GM19351 (cell line): ENCODE results near the gene PRND.
"Not testable (repeated sequence)": the region's sequence is repeated elsewhere in the genome, so short reads cannot be mapped to it uniquely, and the experiment has no call there.

ENCODE experiments used
- ATAC-seq: cut with Tn5 transposase; IDR thresholded peaks from one replicate; pipeline ENCODE4 v1.9.1; 2021; ENCODE audit warnings: mild to moderate bottlenecking, moderate library complexity; ENCODE audit not compliant: unreplicated experiment

The PRND gene

DNA sequence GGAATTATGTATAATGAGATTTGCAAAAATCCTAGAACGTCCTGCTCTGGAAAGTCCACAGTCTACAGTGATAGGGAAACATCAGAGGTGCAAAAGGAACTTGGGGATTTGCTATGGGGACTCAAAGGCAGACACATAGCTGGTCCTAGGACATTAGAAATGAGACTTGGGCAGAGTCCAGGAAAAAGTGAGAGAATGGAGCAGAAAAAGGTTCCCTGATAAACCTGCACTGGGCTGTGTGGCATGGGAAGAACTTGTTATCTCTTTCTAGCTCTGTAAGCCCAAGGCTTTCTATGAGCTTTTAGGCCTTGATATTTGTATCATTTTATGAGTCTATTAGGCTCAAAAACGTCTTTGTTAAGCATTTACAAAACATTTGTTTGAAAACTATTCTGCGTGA is 15.2 kb downstream of the PRND start:
- ATAC-seq, result no peak

GRCh38 chr20:4737857-4738627 is 16.3 kb downstream of the PRND start:
- no peak for ATAC-seq

- no peak for ATAC-seq
These were observed 19.2 kb downstream of the PRND start for GRCh38 chr20:4740774-4741431.

GRCh38 chr20:4748847-4749246 is 27.1 kb downstream of the PRND start:
- ATAC-seq, result no peak

DNA sequence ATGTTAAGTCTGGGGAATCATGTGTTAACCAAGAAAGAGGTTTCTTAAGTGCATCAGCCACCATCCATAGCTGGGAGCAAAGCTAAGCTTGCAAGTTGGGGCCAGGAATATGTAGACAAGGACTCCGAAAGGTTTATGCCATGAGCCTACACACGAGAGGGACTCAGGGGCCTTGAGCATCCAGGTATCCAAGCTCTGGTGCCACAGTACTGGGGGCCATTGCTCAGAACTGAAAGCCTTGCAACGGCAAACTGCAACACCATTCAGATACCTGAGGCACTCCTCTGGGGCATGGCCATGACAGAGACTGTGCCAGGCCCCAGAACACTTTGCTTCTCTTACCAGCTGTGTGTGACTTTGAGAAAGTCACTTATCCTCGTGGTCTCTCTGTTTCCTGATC is 27.6 kb downstream of the PRND start:
- ATAC-seq, result no peak

DNA sequence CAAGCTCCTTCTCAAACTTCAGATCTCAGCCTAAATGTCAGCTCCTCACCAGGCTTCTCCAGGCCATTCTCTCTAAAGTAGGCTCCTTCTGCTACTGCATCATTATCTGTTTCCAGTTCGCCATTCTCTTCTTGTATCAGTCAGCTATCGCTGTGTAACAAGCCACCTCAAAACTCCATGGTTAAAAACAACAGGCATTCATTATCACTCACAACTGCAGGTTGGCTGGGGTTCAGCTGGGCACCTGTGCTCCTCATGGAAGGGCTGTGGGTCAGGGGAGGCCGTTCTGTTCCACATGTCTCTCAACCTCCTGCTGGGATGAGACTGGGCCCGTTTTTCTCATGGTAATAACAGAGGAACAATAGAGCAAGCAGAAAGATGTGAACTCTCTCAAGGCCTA is 28.7 kb downstream of the PRND start:
- ATAC-seq, result no peak

DNA sequence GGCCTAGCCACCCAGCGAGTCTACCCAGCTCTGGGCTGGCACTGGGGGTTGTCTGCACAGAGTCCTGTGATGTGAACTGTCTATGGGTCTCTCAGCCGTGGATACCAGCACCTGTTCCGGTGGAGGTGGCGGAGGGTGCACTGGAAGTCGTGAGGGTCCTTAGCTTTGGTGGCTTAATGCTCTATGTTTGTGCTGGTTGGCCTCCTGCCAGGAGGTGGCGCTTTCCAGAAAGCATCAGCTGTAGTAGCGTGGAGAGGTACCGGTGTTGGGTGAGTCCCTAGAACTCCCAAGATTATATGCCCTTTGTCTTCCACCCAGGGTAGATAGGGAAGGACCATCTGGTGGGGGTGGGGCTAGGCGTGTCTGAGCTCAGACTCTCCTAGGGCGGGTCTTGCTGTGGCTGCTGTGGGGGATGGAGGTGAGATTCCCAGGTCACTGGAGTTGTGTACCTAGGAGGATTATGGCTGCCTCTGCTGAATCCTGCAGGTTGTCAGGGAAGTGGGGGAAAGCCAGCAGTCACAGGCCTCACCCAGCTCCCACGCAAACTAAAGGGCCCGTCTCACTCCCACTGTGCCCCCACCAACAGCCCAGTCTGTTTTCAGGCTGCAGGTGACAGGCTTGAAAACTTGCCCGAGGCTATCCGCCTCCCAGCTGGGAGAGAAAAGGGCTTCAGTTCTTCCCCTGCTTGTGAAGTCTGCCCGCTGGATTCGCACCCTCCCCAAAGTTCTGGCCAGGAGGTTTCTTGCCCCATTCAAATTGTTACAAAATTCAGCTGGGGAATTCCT is 37.6 kb downstream of the PRND start:
- ATAC-seq, result not testable (repeated sequence)

GRCh38 chr20:4763261-4763660 is 41.6 kb downstream of the PRND start:
- ATAC-seq, result no peak

- ATAC-seq, result no peak
These were observed 42.2 kb downstream of the PRND start for GRCh38 chr20:4763723-4764510.

GRCh38 chr20:4764805-4765204 is 43.1 kb downstream of the PRND start:
- ATAC-seq, result no peak

GRCh38 chr20:4765681-4766080 is 44.0 kb downstream of the PRND start:
- no peak for ATAC-seq

DNA sequence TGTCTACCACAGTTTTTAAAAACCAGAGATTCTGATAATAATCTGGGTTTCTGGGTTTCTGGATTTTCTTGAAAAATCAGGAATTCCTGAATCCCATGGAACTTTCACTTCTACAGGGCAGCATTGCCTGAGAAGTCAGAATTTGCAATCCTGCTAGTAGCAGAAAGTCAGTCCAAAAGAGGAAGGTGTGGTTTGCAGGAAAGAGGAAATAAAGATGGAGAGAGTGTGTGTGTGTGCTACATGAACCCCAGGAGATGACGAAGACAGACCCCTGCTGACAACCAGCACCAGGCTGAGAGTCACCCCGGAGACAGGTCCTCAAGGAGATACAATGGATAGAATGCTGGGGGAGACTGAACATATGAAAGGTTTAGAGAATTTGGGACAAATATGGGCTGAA is 44.9 kb downstream of the PRND start:
- no peak for ATAC-seq

- no peak for ATAC-seq
These were observed 45.4 kb downstream of the PRND start for GRCh38 chr20:4767084-4767483.

GRCh38 chr20:4769328-4769727 is 47.6 kb downstream of the PRND start:
- no peak for ATAC-seq

DNA sequence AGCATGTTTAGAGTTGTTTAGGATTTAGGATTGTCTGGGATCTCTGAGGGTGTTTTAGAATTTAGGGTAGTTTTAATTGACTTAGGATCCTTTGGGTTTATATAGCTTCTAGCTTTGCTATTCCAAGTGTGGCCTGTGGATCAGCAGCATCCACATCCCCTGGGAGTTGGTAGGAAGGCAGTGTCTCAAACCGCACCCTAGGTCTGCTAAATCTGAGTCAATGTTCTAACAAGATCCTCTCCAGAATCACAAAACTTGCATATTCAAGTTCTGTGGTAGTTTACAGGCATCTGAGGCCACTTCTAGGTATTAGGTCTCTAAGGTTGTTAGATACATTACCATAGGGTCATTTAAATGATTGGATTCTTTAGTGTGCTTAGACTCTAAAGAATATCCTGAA is 48.3 kb downstream of the PRND start:
- ATAC-seq, result no peak

DNA sequence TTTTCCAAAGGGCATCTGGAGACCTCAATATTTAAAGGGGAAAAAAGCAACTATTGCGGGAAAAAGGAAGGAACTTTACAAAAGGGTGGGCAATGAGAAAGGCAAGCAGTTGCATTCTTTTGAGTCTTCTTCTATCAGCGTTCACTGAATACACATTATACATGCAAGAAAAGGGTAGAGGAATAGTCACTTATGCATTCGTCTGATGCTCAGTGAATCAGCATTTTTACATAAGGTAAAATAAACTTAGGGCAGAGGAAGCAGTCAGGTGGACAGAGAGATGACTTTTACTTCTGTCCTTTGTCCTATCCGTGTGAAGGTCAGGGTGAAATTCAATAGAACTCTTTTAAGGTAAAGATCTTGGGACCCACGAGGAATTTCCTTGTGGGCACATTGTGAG is 49.3 kb downstream of the PRND start:
- no peak for ATAC-seq

DNA sequence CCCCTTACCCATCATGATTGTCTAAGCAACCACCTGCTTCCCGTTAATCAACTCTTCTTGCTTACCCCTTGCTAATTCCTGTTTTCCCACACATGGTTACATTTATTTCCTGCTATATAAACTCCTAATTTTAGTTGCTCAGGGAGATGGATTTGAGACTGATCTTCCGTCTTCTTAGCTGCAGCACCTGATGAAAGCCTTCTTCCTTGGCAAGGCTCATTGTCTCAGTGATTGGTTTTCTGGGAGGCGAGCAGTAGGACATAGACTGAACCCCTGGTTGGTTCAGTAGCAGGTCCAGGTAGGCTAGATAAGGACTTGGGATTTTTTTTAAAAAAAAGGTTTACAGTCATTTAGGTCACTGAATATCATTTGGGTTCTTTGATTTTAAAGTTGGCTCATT is 50.4 kb downstream of the PRND start:
- ATAC-seq, result no peak

DNA sequence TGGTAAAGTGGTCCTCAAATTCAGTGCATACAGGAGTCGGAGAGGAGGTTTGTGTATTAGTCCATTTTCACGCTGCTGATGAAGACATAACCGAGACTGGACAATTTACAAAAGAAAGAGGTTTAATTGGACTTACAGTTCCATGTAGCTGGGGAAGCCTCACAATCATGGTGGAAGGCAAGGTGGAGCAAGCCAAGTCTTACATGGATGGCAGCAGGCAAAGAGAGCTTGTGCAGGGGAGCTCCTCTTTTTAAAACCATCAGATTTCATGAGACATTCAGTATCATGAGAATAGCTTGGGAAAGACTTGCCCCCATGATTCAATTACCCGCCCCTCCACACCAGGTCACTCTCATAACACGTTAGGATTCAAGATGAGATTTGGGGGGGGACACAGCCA is 51.3 kb downstream of the PRND start:
- not testable (repeated sequence) for ATAC-seq

DNA sequence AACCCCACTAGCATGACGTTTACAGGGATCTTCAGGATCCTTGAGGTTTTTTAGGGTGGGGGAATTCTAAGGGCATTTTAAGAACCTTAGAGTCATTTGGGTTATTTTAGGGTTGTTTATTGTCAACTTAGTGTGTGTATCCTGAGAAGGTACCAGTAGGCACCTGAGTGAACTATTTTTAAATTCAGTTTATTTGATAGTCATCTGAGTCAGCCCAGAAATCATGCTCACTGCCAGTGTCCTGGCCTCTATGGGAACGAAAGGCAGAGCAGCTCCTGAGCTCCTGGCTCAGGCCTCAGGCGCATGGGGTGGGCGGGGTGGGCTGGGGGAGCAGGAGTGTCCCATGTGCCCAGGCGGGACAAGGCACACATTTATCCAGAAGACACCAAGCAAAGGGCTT is 52.0 kb downstream of the PRND start:
- ATAC-seq, result no peak

GRCh38 chr20:4774207-4774606 is 52.5 kb downstream of the PRND start:
- ATAC-seq, result no peak
